ENCODE results near the gene CYB5R2. TPM values are rescaled to one million over a fixed set of nuclear protein-coding genes. Genes with fewer than 3 reads are reported as not detected.

The CYB5R2 gene
- total RNA-seq: 32.0 and 39.9 TPM in 2 replicates

- no peak for TF ChIP-seq CTCF (IDR thresholded peaks at IDR 0.05; ENCODE audit: insufficient read depth, low read depth, low read length)
- peak; percentile 57 for DNase-seq (ENCODE audit: low read depth)
- peak within 1 kb of the TSS; percentile 64 for H3K4me3 ChIP-seq (ENCODE audit: low read depth, low read length)
Measured at GRCh38 chr11:7672960-7673723, at the start of gene CYB5R2. Gene CYB5R2 (minus strand): TSS chr11:7673500. CDS start chr11:7672825, 675 bp downstream.

DNA sequence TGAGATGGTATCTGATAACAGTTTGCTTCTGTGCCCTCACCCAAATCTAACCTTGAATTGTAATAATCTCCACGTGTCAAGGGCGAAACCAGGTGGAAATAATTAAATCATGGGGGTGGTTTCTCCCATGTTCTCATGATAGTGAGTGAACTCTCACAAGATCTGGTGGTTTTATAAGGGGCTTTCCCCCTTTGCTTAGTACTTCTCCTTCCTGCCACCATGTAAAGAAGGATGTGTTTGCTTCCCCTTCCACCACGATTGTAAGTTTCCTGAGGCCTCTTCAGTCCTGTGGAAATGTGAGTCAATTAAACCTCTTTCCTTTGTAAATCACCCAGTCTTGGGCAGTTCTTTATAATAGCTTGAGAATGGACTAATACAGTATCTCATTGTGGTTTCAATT lies 41.5 kb upstream of the CYB5R2 start:
- no peak for TF ChIP-seq CTCF (IDR thresholded peaks at IDR 0.05; ENCODE audit: insufficient read depth, low read depth, low read length)
- DNase-seq (ENCODE audit: low read depth): no peak
- H3K4me3 ChIP-seq (ENCODE audit: low read depth, low read length): no peak overlapping the region

GRCh38 chr11:7706377-7706776 lies 33.1 kb upstream of the CYB5R2 start, which contains the start of gene OVCH2:
Gene OVCH2 (minus strand): TSS chr11:7706477. CDS start chr11:7706394, 83 bp downstream.
- no peak within 1 kb of the TSS for H3K4me3 ChIP-seq (ENCODE audit: low read depth, low read length)
- DNase-seq (ENCODE audit: low read depth): no peak
- TF ChIP-seq CTCF (IDR thresholded peaks at IDR 0.05; ENCODE audit: insufficient read depth, low read depth, low read length): no peak

GRCh38 chr11:7703740-7704139 lies 30.4 kb upstream of the CYB5R2 start:
- no peak overlapping the region for H3K4me3 ChIP-seq (ENCODE audit: low read depth, low read length)
- DNase-seq (ENCODE audit: low read depth): no peak

DNA sequence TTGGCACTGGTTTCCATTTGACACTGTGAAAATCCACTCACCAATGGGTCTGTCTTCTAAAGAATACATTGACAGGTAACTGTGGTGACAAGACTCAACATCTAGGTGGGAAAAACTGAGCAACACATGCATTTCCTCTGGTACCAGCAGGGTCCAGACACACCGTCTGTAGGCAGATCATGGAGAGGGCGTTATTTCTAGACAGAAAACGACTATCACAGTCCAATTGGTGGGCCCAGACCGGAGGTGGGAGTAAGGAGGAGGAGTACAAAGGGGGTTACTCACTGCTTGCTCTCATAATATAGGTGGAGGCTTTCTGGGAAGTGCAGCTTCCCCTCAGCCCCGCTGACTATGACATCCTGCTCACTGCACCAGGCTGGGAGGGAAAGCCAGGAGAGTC lies 23.1 kb upstream of the CYB5R2 start:
- DNase-seq (ENCODE audit: low read depth): no peak
- no peak for TF ChIP-seq CTCF (IDR thresholded peaks at IDR 0.05; ENCODE audit: insufficient read depth, low read depth, low read length)

More at GRCh38 chr11:7703740-7704139, 30.4 kb upstream of the CYB5R2 start:
- no peak for TF ChIP-seq CTCF (IDR thresholded peaks at IDR 0.05; ENCODE audit: insufficient read depth, low read depth, low read length)

DNA sequence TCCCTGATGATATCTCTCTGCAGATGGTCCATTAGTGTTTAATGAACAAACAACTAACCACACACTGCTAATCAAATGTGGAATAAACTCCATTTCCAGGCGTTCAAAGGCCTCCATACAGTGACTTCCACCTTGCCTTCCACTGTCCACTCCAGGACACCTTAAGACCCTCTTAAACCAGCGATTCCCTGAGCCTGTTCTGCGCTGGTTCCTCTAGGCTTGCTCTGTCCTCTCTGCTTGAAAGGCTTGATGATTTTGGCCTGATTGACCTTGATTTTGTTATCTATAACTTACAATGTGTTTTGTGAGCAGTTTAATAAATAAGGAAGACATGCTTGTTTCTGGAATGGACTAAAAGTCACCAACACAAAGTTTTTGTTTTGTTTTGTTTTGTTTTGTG lies 20.9 kb upstream of the CYB5R2 start:
- TF ChIP-seq CTCF (IDR thresholded peaks at IDR 0.05; ENCODE audit: insufficient read depth, low read depth, low read length): no peak
- no peak overlapping the region for H3K4me3 ChIP-seq (ENCODE audit: low read depth, low read length)
- DNase-seq (ENCODE audit: low read depth): no peak

More for the DNA sequence above, 23.1 kb upstream of the CYB5R2 start:
- no peak overlapping the region for H3K4me3 ChIP-seq (ENCODE audit: low read depth, low read length)
